ENCODE results near the gene TRPC4AP.

Gene TRPC4AP

DNA sequence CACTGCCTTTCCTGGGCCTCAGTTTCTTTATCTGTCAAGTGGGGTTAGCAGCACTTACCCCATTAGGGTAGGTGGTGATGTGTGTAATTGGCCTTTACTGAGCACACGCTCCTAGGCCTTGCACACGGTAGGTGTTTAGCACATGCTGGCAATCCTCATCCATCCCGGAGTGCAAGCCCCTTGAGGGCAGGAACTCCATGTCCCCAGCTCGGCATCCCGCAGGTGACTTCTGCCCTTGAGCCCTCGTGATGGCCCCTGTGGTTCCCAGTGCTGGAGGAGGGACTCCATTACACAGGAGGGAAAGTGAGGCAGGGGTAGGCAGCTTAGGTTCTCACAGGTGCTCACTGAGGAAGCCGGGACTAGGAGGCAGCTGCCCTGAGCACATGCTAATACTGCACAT is 96.9 kb downstream of the TRPC4AP start:
- Histone ChIP-seq H3K27me3 (ENCODE audit: insufficient read depth, low read length, poor library complexity, severe bottlenecking) (no peaks in the 10 kb centered on the region), H3K4me2 (ENCODE audit: low read depth, low read length, poor library complexity, severe bottlenecking) (no peak overlapping the region), H3K4me3 (ENCODE audit: low read length, poor library complexity, severe bottlenecking) (no peak overlapping the region), H3F3A (ENCODE audit: low read depth) (no peaks in the 10 kb centered on the region), H3K9me3 (ENCODE audit: insufficient read depth, low read depth, low read length) (no peaks in the 10 kb centered on the region), H2AFZ (ENCODE audit: low read length) (no peak overlapping the region), H3K79me2 (ENCODE audit: insufficient read depth, low read length) (no peaks in the 10 kb centered on the region), H3K4me1 (ENCODE audit: insufficient read depth, low read length, poor library complexity, severe bottlenecking) (no peaks in the 10 kb centered on the region), H3K9me2 (replicated peaks; ENCODE audit: low read depth, low read length) (no peaks in the 10 kb centered on the region), H4K20me1 (ENCODE audit: insufficient read depth, low read length, poor library complexity, severe bottlenecking) (no peaks in the 10 kb centered on the region), H3K9ac (ENCODE audit: low read depth, low read length, poor library complexity, severe bottlenecking) (no peak overlapping the region), H3K36me3 (ENCODE audit: insufficient read depth, low read length) (peaks cover 38% of the 10 kb centered on the region; the same call in 1 of the 2 replicates)
- TF ChIP-seq, protein P1, sequence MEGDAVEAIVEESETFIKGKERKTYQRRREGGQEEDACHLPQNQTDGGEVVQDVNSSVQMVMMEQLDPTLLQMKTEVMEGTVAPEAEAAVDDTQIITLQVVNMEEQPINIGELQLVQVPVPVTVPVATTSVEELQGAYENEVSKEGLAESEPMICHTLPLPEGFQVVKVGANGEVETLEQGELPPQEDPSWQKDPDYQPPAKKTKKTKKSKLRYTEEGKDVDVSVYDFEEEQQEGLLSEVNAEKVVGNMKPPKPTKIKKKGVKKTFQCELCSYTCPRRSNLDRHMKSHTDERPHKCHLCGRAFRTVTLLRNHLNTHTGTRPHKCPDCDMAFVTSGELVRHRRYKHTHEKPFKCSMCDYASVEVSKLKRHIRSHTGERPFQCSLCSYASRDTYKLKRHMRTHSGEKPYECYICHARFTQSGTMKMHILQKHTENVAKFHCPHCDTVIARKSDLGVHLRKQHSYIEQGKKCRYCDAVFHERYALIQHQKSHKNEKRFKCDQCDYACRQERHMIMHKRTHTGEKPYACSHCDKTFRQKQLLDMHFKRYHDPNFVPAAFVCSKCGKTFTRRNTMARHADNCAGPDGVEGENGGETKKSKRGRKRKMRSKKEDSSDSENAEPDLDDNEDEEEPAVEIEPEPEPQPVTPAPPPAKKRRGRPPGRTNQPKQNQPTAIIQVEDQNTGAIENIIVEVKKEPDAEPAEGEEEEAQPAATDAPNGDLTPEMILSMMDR (conservative IDR thresholded peaks at IDR 0.05; ENCODE audit: low read length) = no peak
- TF ChIP-seq EZH2phosphoT487 (IDR thresholded peaks at IDR 0.05; ENCODE audit: borderline replicate concordance) = no peak

DNA sequence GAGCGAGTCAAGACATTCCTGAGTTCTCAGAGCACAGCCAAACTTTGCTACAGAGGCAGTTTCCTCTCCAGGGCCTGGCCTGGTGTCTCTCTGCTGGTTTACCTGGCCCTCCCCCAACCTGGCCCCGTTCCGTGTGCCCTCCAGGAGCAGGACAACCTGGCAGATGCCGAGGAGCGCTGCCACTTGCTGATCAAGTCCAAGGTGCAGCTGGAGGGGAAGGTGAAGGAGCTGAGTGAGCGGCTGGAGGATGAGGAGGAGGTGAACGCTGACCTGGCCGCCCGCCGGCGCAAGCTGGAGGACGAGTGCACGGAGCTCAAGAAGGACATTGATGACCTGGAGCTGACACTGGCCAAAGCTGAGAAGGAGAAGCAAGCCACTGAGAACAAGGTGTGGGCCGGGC is 97.4 kb downstream of the TRPC4AP start:
- Histone ChIP-seq H3K4me3 (ENCODE audit: low read length, poor library complexity, severe bottlenecking) (no peak overlapping the region), H3K9ac (ENCODE audit: low read depth, low read length, poor library complexity, severe bottlenecking) (no peak overlapping the region)

DNA sequence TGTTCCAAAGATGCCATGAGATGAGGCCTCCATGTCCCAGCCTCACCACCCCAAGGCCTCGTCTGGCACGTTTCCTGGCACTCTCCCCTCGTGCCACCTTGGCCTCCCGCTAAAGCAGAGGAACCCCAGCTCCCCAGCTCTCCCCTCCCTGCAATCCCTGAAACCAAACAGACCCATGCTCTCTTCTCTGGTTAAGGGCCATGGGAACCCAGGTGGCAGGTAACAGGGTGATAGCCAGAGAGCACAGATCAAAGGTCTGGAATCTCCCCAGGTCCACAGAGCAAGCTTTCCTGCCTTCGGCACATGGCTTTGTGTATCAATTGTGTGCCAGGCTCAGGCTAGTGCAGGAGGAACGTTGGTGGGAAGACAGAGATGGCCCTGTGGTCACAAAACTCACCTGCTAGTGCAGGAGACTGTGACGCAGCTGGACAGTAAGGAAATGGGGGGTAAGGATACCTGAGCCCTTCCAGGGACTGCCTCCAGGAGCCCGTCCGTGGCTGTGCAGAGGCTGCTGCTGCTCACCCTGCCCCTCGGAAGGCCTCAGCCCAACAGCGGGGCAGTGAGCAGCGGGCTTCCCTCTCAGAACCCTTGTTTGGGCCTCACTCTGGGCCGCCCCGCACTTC is 98.0 kb downstream of the TRPC4AP start:
- H3K4me1 ChIP-seq (ENCODE audit: insufficient read depth, low read length, poor library complexity, severe bottlenecking) = no peaks in the 10 kb centered on the region
- peaks cover 29% of the 10 kb centered on the region; the same call in 1 of the 2 replicates for H3K36me3 ChIP-seq (ENCODE audit: insufficient read depth, low read length)
- no peaks in the 10 kb centered on the region for H3K27me3 ChIP-seq (ENCODE audit: insufficient read depth, low read length, poor library complexity, severe bottlenecking)
- no peaks in the 10 kb centered on the region for H3K9me3 ChIP-seq (ENCODE audit: insufficient read depth, low read depth, low read length)
- H3K9ac ChIP-seq (ENCODE audit: low read depth, low read length, poor library complexity, severe bottlenecking) = no peak overlapping the region
- no peaks in the 10 kb centered on the region for H3K79me2 ChIP-seq (ENCODE audit: insufficient read depth, low read length)
- no peak overlapping the region for H2AFZ ChIP-seq (ENCODE audit: low read length)
- TF ChIP-seq, protein P1 (conservative IDR thresholded peaks at IDR 0.05; ENCODE audit: low read length) = no peak
- no peak for TF ChIP-seq EZH2phosphoT487 (IDR thresholded peaks at IDR 0.05; ENCODE audit: borderline replicate concordance)
- no peaks in the 10 kb centered on the region for H4K20me1 ChIP-seq (ENCODE audit: insufficient read depth, low read length, poor library complexity, severe bottlenecking)
- H3K4me3 ChIP-seq (ENCODE audit: low read length, poor library complexity, severe bottlenecking) = no peak overlapping the region
- H3F3A ChIP-seq (ENCODE audit: low read depth) = no peaks in the 10 kb centered on the region
- no peaks in the 10 kb centered on the region for H3K9me2 ChIP-seq (replicated peaks; ENCODE audit: low read depth, low read length)
- H3K4me2 ChIP-seq (ENCODE audit: low read depth, low read length, poor library complexity, severe bottlenecking) = no peak overlapping the region

More for the DNA sequence above, 97.4 kb downstream of the TRPC4AP start:
- Histone ChIP-seq H3K27me3 (ENCODE audit: insufficient read depth, low read length, poor library complexity, severe bottlenecking) (no peaks in the 10 kb centered on the region), H3K36me3 (ENCODE audit: insufficient read depth, low read length) (peaks cover 35% of the 10 kb centered on the region; the same call in 1 of the 2 replicates), H3K4me1 (ENCODE audit: insufficient read depth, low read length, poor library complexity, severe bottlenecking) (no peaks in the 10 kb centered on the region), H4K20me1 (ENCODE audit: insufficient read depth, low read length, poor library complexity, severe bottlenecking) (no peaks in the 10 kb centered on the region), H3K9me3 (ENCODE audit: insufficient read depth, low read depth, low read length) (no peaks in the 10 kb centered on the region), H3K9me2 (replicated peaks; ENCODE audit: low read depth, low read length) (no peaks in the 10 kb centered on the region), H3K4me2 (ENCODE audit: low read depth, low read length, poor library complexity, severe bottlenecking) (no peak overlapping the region), H3K79me2 (ENCODE audit: insufficient read depth, low read length) (no peaks in the 10 kb centered on the region), H2AFZ (ENCODE audit: low read length) (no peak overlapping the region), H3F3A (ENCODE audit: low read depth) (no peaks in the 10 kb centered on the region)
- TF ChIP-seq, protein P1 (conservative IDR thresholded peaks at IDR 0.05; ENCODE audit: low read length) = no peak
- TF ChIP-seq EZH2phosphoT487 (IDR thresholded peaks at IDR 0.05; ENCODE audit: borderline replicate concordance) = no peak

All from Loucy (cell line).